Ovary (tissue), 9 donors: ENCODE results near the gene TNS3. TPM values are rescaled to one million over a fixed set of nuclear protein-coding genes. Genes with fewer than 3 reads are reported as not detected.

ENCODE experiments used
- DNase-seq, 5 donors: peaks; one replicate each; pipeline ENCODE4 v3.0.0-alpha.2; 2019 to 2020
- H3K27ac ChIP-seq, 2 donors: fragments of 200-600 bp; one replicate each; pipeline versions ENCODE4 v1.5.1 to v1.8.0; 2019 to 2022
- H3K27me3 ChIP-seq: fragments of 200-600 bp; one replicate; pipeline ENCODE4 v1.8.0; 2022
- H3K36me3 ChIP-seq: fragments of 200-600 bp; sonication (generic); one replicate; pipeline ENCODE4 v1.5.1; 2019
- H3K4me1 ChIP-seq: one replicate; pipeline ENCODE4 v1.8.1; 2013; ENCODE audit warnings: mild to moderate bottlenecking, moderate library complexity; ENCODE audit not compliant: insufficient read depth
- H3K4me3 ChIP-seq: fragments of 200-600 bp; sonication (generic); one replicate; pipeline ENCODE4 v1.5.1; 2017
- H3K9me3 ChIP-seq, 2 donors: fragments of 200-600 bp in 1 of 2; sonication (generic) in 1 of 2; one replicate each; pipeline versions ENCODE4 v1.5.1 to v1.8.1; 2013 to 2019; ENCODE audit warnings: mild to moderate bottlenecking in 1 of 2, moderate library complexity in 1 of 2
- EP300 ChIP-seq: sonication (generic); formaldehyde crosslinking; IDR thresholded peaks from one replicate; pipeline ENCODE4 v1.6.1; 2017; ENCODE audit warnings: antibody characterized with exemption
- POLR2A ChIP-seq: fragments of 450-650 bp; IDR thresholded peaks from one replicate; pipeline ENCODE4 v1.6.1; 2017; ENCODE audit warnings: antibody characterized with exemption, mild to moderate bottlenecking, moderate library complexity
- WGBS, 3 donors: extraction: QIAGEN DNeasy Blood & Tissue Kit in 1 of 3; methylation state at CpG; one replicate each; pipeline versions ENCODE4 v1.1.5 to v1.1.7; 2013 to 2017; 5-methylcytosine and 5-hydroxymethylcytosine counted together
- intact Hi-C, 4 donors: fragments of 100-400 bp; cut with DNase I; formaldehyde crosslinking; loops; one replicate each; pipeline versions ENCODE4 v1.11.0 to v1.15.1; 2022 to 2023
- polyA plus RNA-seq, 2 donors: library from polyadenylated mRNA; stranded (reverse); fragments of 200-250 nt in 1 of 2; fragments of 350-450 nt in 1 of 2; fragmentation: Illumina TruSeq in 1 of 2; extraction: RNeasy Lipid Tissue Mini Kit (QIAGEN cat#74804) in 1 of 2; gene quantifications; one replicate each; pipeline ENCODE4 v1.2.3, GENCODE V29; 2013 to 2014
- total RNA-seq, 7 donors: library from RNA; depleted of rRNA in 2 of 7; stranded (reverse); fragments of >200 nt in 2 of 7; fragmentation: NEBNext Ultra II Directional in 3 of 7; extraction: Animal tissue kit (Norgen Biotek cat#: 25700) in 3 of 7; gene quantifications; one replicate each; pipeline versions ENCODE4 v1.1.0 to v1.2.4, GENCODE V29; 2016 to 2023
- TF ChIP-seq, protein P1 (sequence below), 3 donors: fragments of 450-650 bp in 2 of 3; fragments of 200-600 bp in 1 of 3; IDR thresholded peaks; one replicate each; pipeline versions ENCODE4 v1.5.1 to v1.8.0; 2016 to 2022; ENCODE audit warnings: antibody characterized with exemption in 3 of 3, mild to moderate bottlenecking in 1 of 3
- donor health status: DM: no; HTN: no; CAD: no; lungs with moderate emphysema.
- donor health status: DM: no; HTN: no; CAD: no.
- donor health status: Bipolar disorder and iron deficiency.
- donor health status: DM: yes; HTN: yes; CAD: no.
- donor health status: DM: no; HTN: no; CAD: no.
- donor health status: DM: yes; HTN: yes; CAD: no.

TNS3 gene
- total and polyA plus RNA-seq, 9 donors = 36.6 to 137 (median 91.3) TPM

DNA sequence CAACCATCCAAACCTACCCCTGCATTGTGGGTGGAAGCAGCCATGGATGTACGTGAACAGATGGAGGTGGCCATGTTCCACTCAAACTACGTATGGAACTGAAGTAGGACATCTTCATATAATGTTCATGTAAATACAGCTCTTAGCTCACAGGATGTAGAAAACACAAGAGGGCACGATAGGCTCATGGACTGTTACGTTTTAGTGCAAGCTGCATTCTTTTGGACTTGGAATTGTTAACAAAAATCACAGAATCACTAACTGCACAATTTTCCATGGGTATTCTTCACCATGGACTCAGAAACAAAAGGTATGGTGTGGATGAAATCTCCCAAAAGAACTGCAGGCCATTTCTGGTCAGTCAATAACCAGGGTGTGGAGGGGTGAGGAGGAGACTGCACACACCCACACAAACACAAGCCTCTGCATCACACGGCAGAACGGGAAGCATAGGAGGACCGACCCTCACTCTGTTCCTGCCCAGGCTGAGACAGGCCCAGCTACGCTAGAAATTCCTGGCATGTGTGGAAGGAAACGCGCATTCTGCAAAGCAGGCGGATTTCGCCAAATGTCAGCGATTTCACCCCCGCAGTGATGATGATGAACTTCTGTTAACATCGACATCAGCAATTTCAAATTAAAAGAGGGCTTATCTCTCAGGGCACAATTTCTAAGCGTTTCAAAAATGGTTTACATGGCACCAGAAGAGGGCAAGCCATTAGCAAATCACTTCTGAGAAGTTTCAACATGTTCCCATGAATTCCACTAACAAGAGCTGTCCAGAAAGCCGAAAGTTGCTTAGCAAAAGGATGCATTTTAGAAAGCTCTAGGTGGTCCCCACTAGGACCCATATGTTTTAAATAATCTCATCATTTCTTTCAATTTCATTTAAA, 149.0 kb downstream of the TNS3 start:
- H3K27me3 ChIP-seq = no peaks in the 10 kb centered on the region
- no peak overlapping the region for H3K4me3 ChIP-seq
- TF ChIP-seq, protein P1, sequence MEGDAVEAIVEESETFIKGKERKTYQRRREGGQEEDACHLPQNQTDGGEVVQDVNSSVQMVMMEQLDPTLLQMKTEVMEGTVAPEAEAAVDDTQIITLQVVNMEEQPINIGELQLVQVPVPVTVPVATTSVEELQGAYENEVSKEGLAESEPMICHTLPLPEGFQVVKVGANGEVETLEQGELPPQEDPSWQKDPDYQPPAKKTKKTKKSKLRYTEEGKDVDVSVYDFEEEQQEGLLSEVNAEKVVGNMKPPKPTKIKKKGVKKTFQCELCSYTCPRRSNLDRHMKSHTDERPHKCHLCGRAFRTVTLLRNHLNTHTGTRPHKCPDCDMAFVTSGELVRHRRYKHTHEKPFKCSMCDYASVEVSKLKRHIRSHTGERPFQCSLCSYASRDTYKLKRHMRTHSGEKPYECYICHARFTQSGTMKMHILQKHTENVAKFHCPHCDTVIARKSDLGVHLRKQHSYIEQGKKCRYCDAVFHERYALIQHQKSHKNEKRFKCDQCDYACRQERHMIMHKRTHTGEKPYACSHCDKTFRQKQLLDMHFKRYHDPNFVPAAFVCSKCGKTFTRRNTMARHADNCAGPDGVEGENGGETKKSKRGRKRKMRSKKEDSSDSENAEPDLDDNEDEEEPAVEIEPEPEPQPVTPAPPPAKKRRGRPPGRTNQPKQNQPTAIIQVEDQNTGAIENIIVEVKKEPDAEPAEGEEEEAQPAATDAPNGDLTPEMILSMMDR (IDR thresholded peaks at IDR 0.05) = no peak
- peak overlapping the region in 1 of 2 donors; percentile 37 for H3K27ac ChIP-seq
- peaks cover 9% of the 10 kb centered on the region for H3K4me1 ChIP-seq
- WGBS, 3 donors = 27 to 60% (median 34%) methylated on average over 17 of the region's 17 CpGs
- DNase-seq = peak in 2 of 5 donors; percentile 40 to 50
- no peaks in the 10 kb centered on the region for H3K36me3 ChIP-seq
- intact Hi-C loops = loop anchor here in 3 of 4 donors (5.0 to 10.0 kb wide), 3 partner anchors 168 to 384 kb away; no protein-coding TSS in a partner anchor
- no peaks in the 10 kb centered on the region for H3K9me3 ChIP-seq

DNA sequence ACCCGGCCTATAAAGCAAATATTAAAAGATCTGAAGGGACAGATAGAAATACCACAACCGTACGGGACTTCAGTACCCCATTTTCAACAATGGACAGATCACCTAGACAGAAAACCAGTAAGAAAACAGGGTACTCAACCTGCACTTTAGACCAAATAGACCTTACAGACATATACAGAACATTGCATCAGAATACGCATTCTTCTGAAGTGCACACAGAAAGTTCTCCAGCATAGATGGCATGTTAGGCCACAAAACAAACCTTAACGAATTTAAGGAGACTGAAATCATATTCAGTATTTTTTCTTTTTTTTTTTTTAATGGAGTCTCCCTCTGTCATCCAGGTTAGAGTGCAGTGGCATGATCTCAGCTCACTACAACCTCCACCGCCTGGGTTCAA, 151.5 kb downstream of the TNS3 start:
- H3K36me3 ChIP-seq = no peaks in the 10 kb centered on the region
- H3K4me3 ChIP-seq = no peak overlapping the region
- 75 to 86% (median 79%) methylated on average over 6 of the region's 6 CpGs for WGBS, 3 donors
- DNase-seq = no peak
- TF ChIP-seq, protein P1 (IDR thresholded peaks at IDR 0.05) = no peak
- TF ChIP-seq EP300 = no peak
- no peak overlapping the region for H3K27ac ChIP-seq
- peaks cover 9% of the 10 kb centered on the region for H3K4me1 ChIP-seq
- intact Hi-C loops = loop anchor here in 3 of 4 donors (5.0 to 10.0 kb wide), 3 partner anchors 166 to 387 kb away; no protein-coding TSS in a partner anchor
- H3K27me3 ChIP-seq = no peaks in the 10 kb centered on the region
- H3K9me3 ChIP-seq = no peaks in the 10 kb centered on the region

DNA sequence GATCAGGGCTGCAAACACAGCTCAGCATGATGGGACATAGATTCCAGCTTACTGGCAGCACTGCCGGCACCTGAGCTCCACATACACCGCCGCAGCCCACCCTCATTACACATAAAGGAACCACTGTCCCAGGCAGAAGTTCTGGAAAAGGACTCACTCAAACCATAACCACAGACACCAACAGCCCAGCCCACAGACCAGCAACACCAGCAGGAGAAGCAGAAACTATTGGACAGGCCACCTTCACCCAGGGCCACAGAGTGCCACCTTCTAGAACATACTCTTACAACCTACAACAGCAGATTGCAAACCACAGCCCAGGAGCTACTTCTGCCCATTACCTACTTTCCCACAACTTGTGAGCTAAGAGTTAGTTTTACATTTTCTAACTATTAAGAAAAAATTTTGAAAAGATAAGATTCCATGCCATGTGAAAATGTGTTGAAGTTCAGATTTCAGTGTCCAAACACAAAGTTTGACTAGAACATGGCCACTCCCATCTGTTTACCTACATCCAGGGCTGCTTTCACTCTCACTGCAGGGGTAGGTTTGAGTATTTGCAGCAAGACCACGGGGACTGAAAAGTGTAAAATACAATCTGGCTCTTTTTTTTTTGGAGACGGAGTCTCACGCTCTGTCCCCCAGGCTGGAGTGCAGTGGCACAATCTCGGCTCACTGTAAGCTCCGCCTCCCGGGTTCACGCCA, 153.0 kb downstream of the TNS3 start:
- Histone ChIP-seq H3K27ac (no peak overlapping the region), H3K36me3 (no peaks in the 10 kb centered on the region), H3K4me1 (peaks cover 9% of the 10 kb centered on the region), H3K27me3 (no peaks in the 10 kb centered on the region), H3K4me3 (no peak overlapping the region), H3K9me3 (no peaks in the 10 kb centered on the region)
- WGBS, 3 donors = 92 to 96% (median 94%) methylated on average over 10 of the region's 10 CpGs
- intact Hi-C loops = loop anchor here in 1 of 4 donors (10.0 kb wide), 1 partner anchor 164 kb away; no protein-coding TSS in a partner anchor
- DNase-seq = peak in 1 of 5 donors; percentile 7
- TF ChIP-seq EP300 (no peak), POLR2A (no peak)
- TF ChIP-seq, protein P1 (IDR thresholded peaks at IDR 0.05) = no peak

DNA sequence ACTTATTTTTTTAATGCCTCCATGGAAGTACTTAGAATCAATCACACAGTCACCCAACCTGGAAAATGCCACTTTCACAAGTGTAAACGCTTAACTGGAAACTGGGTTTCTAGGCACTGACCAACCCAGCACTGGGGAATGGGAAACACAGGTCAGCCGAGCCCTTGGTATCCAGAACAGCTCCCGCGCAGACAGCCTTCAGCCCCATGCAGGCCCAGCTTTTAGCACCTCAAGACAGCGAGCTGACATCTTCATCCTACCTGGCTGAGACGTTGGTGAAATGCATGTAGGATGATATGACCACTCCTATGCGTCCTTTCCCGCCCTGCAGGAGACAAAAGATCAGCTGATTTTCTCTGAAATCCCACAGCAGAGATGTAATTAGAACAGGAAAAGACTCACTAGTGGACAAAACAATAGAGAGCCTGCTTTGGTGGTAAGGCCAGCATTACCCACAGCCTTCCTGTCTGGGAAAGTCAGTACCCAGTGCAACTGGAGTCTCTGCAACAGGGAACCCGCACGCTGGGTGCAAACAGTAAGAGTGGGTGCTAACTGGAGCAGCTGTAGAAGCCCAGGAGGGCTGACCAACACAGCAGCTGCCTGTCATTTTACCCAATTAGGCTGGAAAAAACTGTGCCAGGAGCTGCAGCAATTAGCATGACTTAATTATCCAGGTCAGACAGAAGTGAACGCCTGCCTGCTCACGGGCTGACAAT, 153.7 kb downstream of the TNS3 start:
- TF ChIP-seq, protein P1 (IDR thresholded peaks at IDR 0.05) = no peak
- no peak for TF ChIP-seq EP300

More for the DNA sequence above, 153.7 kb downstream of the TNS3 start:
- Histone ChIP-seq H3K27me3 (no peaks in the 10 kb centered on the region), H3K36me3 (no peaks in the 10 kb centered on the region), H3K4me1 (peaks cover 9% of the 10 kb centered on the region), H3K9me3 (no peaks in the 10 kb centered on the region), H3K27ac (no peak overlapping the region), H3K4me3 (no peak overlapping the region)
- WGBS, 3 donors = 84 to 92% (median 89%) methylated on average over 12 of the region's 12 CpGs
- no peak for DNase-seq
- intact Hi-C loops = loop anchor here in 1 of 4 donors (10.0 kb wide), 1 partner anchor 163 kb away; no protein-coding TSS in a partner anchor
